Measurements from ENCODE around the gene TMEM182.

TMEM182 gene

DNA sequence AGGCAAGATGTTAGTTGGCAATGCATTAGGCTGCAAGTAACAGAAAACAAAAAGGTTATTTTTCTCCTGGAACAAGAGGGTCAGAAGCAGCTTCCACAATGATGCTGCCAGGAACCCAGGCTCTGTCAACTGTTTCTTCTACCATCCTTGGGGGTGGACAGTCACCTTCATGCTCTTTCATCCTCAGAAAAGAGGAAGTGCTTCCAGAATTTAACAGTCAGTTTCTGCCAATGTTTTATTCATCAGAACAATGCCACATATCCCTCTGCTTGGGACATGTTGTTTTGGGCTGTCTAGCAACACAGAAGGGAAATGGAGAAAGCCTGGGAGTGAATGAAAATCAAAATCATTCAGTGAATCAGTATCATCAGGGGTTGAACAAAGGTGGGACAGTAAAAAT, 7.1 kb downstream of the TMEM182 start:
- H3K27ac ChIP-seq: no peak overlapping the region
- TF ChIP-seq, protein P1, sequence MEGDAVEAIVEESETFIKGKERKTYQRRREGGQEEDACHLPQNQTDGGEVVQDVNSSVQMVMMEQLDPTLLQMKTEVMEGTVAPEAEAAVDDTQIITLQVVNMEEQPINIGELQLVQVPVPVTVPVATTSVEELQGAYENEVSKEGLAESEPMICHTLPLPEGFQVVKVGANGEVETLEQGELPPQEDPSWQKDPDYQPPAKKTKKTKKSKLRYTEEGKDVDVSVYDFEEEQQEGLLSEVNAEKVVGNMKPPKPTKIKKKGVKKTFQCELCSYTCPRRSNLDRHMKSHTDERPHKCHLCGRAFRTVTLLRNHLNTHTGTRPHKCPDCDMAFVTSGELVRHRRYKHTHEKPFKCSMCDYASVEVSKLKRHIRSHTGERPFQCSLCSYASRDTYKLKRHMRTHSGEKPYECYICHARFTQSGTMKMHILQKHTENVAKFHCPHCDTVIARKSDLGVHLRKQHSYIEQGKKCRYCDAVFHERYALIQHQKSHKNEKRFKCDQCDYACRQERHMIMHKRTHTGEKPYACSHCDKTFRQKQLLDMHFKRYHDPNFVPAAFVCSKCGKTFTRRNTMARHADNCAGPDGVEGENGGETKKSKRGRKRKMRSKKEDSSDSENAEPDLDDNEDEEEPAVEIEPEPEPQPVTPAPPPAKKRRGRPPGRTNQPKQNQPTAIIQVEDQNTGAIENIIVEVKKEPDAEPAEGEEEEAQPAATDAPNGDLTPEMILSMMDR (conservative IDR thresholded peaks at IDR 0.05): no peak

DNA sequence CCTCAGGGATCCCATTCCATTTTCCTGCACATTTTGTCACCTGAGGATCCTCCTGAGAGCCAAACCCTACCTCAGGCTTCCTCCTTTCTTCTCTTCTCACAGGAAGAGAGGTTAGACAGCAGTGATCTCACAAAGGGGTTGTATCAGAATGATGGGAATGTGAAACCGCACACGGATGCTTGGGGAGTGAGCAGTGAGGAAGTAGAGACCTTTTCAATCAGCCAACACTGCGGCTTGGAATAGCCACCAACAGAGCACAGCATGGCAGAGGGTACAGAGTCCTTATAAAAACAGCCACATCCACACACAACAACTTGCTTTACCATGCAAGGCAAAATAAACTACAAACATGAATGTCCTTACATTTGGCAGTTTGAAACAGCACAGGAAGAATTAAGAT, 8.7 kb downstream of the TMEM182 start:
- no peak overlapping the region for H3K27ac ChIP-seq
- TF ChIP-seq, protein P1 (conservative IDR thresholded peaks at IDR 0.05): no peak

DNA sequence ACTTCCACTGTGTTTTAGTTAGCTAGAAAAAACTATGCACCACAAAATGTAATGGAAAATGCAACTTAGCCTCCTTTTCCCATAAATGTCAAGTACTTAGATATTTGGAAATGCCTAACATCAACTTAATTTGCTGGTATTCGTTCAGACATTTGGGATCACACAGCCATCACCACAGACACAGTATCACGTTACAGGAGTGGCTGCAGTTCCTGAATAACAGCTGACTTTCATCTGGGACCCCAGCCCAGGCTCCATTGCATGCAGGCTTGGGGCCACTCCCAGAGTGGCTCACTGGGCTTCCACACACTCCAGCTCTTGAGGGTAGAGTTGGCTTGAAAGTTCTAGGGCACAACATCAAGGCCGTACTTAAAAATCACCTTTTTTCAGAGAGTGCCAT, 9.3 kb downstream of the TMEM182 start:
- TF ChIP-seq, protein P1 (conservative IDR thresholded peaks at IDR 0.05): no peak
- no peak overlapping the region for H3K27ac ChIP-seq

DNA sequence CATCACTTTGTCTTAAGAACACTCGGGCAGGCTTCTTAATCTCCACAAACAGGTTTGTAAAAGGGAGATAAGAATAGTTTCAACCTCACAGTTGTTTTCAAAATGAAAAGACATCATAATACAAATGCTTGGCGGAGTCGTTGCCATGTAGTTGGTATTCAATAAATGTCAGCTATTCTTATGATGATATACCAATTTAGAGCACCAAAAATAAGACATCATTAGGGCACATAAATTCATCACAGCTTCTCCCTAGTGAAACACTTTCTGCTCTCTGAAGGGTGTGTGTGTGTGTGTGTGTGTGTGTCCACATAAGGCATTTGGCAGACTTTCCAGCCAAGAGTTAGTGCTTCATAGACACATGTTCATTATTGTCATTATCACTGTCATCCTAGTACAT, 10.8 kb downstream of the TMEM182 start:
- TF ChIP-seq, protein P1 (conservative IDR thresholded peaks at IDR 0.05): no peak
- H3K27ac ChIP-seq: no peak overlapping the region

DNA sequence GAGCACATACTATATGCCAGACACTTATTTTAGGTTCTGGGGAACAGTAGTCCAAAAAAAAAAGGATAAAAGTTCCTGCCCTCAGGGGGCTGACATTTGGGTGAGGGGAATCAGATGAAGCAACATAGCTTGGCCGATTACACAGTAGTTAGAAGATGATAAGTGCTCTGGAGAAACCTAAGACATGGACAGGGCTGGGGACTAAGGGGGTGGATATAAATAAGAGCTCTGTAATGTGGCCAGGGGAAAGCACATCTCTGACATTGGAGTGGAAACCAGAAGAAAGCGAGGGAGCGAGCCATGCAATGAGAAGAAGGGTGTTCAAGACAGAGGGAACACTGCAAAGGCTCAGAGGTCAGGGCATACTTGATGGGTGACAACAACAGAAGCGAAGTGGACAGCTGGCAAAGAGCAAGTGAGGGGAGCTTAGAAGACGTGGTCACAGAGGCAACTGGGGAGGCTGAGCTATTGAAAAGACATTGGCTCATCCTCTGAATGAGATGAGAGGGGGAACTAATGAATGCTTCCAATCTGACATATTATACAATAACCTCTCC, 11.4 kb downstream of the TMEM182 start:
- no peak overlapping the region for H3K27ac ChIP-seq
- TF ChIP-seq, protein P1 (conservative IDR thresholded peaks at IDR 0.05): no peak

DNA sequence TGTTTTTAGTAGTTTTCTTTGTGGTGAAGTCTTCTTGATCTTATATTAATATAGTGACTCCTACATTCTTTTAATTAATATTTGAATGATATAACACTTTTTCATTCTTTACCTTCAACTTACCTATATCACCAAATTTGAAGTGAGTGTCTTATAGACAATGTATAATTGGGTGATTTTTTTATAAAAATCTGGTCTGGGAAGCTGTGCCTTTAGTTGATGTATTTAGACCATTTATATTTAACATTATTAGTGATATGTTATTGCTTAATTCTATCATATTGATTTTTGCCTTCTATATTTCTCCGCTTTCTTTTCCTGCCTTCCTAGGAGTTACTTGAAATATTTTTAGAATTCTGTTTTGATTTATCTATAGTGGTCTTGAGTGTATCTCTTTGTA, 16.4 kb downstream of the TMEM182 start:
- H3K27ac ChIP-seq: no peak overlapping the region
- TF ChIP-seq, protein P1 (conservative IDR thresholded peaks at IDR 0.05): no peak

DNA sequence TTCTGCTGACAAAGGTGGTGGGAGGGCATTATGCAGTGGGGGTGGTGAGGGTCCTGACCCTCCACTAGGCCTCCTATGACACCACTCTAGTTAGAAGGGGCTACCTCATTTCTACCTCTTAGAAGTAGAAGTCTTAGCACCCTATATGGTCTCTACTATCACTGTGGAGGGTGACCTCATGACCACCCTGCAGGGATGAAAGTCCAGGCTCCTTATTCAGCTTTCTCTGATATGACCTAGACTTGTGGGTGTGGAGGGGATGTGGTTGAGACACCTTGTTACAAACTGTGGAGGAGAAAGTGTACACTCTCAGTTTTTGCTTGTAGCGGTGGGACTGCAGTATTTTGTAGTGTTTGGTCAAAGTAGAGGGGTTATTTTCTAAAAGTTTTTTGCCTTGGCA, 18.6 kb downstream of the TMEM182 start:
- TF ChIP-seq, protein P1 (conservative IDR thresholded peaks at IDR 0.05): no peak

More for the DNA sequence above, 18.6 kb downstream of the TMEM182 start:
- H3K27ac ChIP-seq: no peak overlapping the region

Measured in VCaP (cell line).